GM12878 (cell line): ENCODE measurements around the gene PGBD5. TPM values are rescaled to one million over a fixed set of nuclear protein-coding genes. Genes with fewer than 3 reads are reported as not detected.

Experiments used
- ATAC-seq: fragments of 200-7000 bp; cut with Tn5 transposase; 3 replicates; pipeline ENCODE4 v1.9.1; 2020; ENCODE audit warnings: mild to moderate bottlenecking, moderate library complexity
- BruUV-seq: library from RNA; stranded (reverse); fragments of 400-500 nt; replicated peaks from 2 replicates; lab custom pipeline; 2021; lab: Mats Ljungman, UMichigan
- CTCF ChIA-PET: fragments of 300-600 bp; sonication (Branson Sonifier 250); formaldehyde crosslinking; extraction: SDS; loops from one replicate; lab custom pipeline; 2021; ENCODE audit warnings: inconsistent platforms; lab: Yijun Ruan, JAX
- POLR2A ChIA-PET: fragments of 350-600 bp; formaldehyde crosslinking; extraction: SDS; loops from one replicate; lab custom pipeline; 2021; ENCODE audit warnings: inconsistent platforms; lab: Charles Lee
- RAD21 ChIA-PET: fragments of 300-600 bp; sonication (Branson Sonifier 250); formaldehyde crosslinking; loops from one replicate; lab custom pipeline; 2023; ENCODE audit warnings: antibody characterized with exemption; ENCODE audit not compliant: unreplicated experiment; lab: Charles Lee
- SMC1A ChIA-PET: fragments of 300-600 bp; sonication (Branson Sonifier 250); formaldehyde crosslinking; loops from one replicate; lab custom pipeline; 2023; ENCODE audit not compliant: unreplicated experiment, uncharacterized antibody; lab: Charles Lee
- DNase-seq: peaks from one replicate; pipeline ENCODE4 v3.0.0-alpha.2; 2011; ENCODE audit warnings: low read depth, low spot score
- FAIRE-seq: peaks from 3 replicates; lab custom pipeline; 2011; peaks lifted over from hg19 to GRCh38; lab: Jason Lieb, UNC
- H2AFZ ChIP-seq: 2 replicates; pipeline ENCODE4 v1.6.0; 2011; ENCODE audit warnings: low read depth, low read length, control low read depth; ENCODE audit not compliant: control insufficient read depth
- H3K27ac ChIP-seq: 2 replicates; pipeline ENCODE4 v1.5.1; 2011; ENCODE audit warnings: control low read depth; ENCODE audit not compliant: control insufficient read depth, insufficient read depth
- H3K27me3 ChIP-seq, 2 experiments: replicated peaks in 1 of 2; 2 replicates each; pipeline versions ENCODE4 v1.6.0 to v1.6.1; 2011; ENCODE audit warnings: low read length in 1 of 2; ENCODE audit not compliant: control insufficient read depth in 2 of 2, insufficient read depth in 2 of 2
- H3K36me3 ChIP-seq, 2 experiments: 2 replicates each; pipeline ENCODE4 v1.5.1; 2011; ENCODE audit warnings: low read length in 1 of 2; ENCODE audit not compliant: control insufficient read depth in 2 of 2, insufficient read depth in 2 of 2
- H3K4me1 ChIP-seq: 2 replicates; pipeline ENCODE4 v1.6.1; 2011; ENCODE audit warnings: mild to moderate bottlenecking, low read length, moderate library complexity, mixed read lengths; ENCODE audit not compliant: control insufficient read depth, insufficient read depth
- H3K4me2 ChIP-seq: 2 replicates; pipeline ENCODE4 v1.6.0; 2011; ENCODE audit warnings: control low read depth; ENCODE audit not compliant: control insufficient read depth, insufficient read depth
- H3K4me3 ChIP-seq: fragments of 200-600 bp; sonication (generic); 2 replicates; pipeline ENCODE4 v1.5.1; 2016
- H3K79me2 ChIP-seq: 2 replicates; pipeline ENCODE4 v1.6.0; 2011; ENCODE audit warnings: low read length; ENCODE audit not compliant: control insufficient read depth, insufficient read depth
- H3K9ac ChIP-seq: 2 replicates; pipeline ENCODE4 v1.8.0; 2011; ENCODE audit warnings: low read length, control low read depth, mixed read lengths; ENCODE audit not compliant: control insufficient read depth, insufficient read depth
- H3K9me3 ChIP-seq: replicated peaks from 3 replicates; pipeline ENCODE4 v1.5.1; 2011; ENCODE audit warnings: mild to moderate bottlenecking, low read length; ENCODE audit not compliant: control insufficient read depth, insufficient read depth
- H4K20me1 ChIP-seq: 2 replicates; pipeline ENCODE4 v1.6.0; 2011; ENCODE audit not compliant: control insufficient read depth, insufficient read depth
- CEBPZ ChIP-seq: fragments of 150-350 bp; IDR thresholded peaks from 2 replicates; pipeline ENCODE4 v1.6.1; 2016; ENCODE audit warnings: low read depth, low read length
- ESRRA ChIP-seq: IDR thresholded peaks from 2 replicates; pipeline ENCODE4 v1.6.1; 2012; ENCODE audit warnings: mild to moderate bottlenecking, low read length, improper control_type of control experiment
- FOXK2 ChIP-seq: fragments of 450-650 bp; IDR thresholded peaks from 2 replicates; pipeline ENCODE4 v1.6.1; 2017; ENCODE audit warnings: mild to moderate bottlenecking, moderate library complexity
- IKZF2 ChIP-seq, 2 experiments: fragments of 450-650 bp; IDR thresholded peaks; 2 replicates each; pipeline ENCODE4 v1.6.1; 2017; ENCODE audit warnings: mild to moderate bottlenecking in 2 of 2, moderate library complexity in 2 of 2
- NBN ChIP-seq: fragments of 450-650 bp; IDR thresholded peaks from 2 replicates; pipeline ENCODE4 v1.6.1; 2016
- SMAD5 ChIP-seq: IDR thresholded peaks from 2 replicates; pipeline ENCODE4 v1.6.1; 2016; ENCODE audit warnings: antibody characterized with exemption, low read depth
- ZNF207 ChIP-seq: fragments of 450-650 bp; IDR thresholded peaks from 2 replicates; pipeline ENCODE4 v1.6.1; 2014; ENCODE audit warnings: antibody characterized with exemption, mild to moderate bottlenecking, borderline replicate concordance
- WGBS: methylation state at CpG from one replicate; pipeline ENCODE4 v1.1.6; 2016; ENCODE audit warnings: low lambda C conversion rate; ENCODE audit not compliant: insufficient replicate concordance, insufficient coverage; ENCODE audit errors: missing lambda C conversion rate; 5-methylcytosine and 5-hydroxymethylcytosine counted together
- in situ Hi-C: fragments of 300-500 bp; cut with MboI; formaldehyde crosslinking; loops from 9 replicates; pipeline ENCODE4 v1.14.3; 2018; ENCODE audit warnings: mixed read lengths
- intact Hi-C: fragments of 100-400 bp; cut with micrococcal nuclease; formaldehyde crosslinking; loops from one replicate; pipeline ENCODE4 v1.14.2; 2022; ENCODE audit not compliant: unreplicated experiment
- polyA plus RNA-seq, 11 experiments: library from polyadenylated mRNA; depleted of rRNA in 4 of 11; unstranded in 6 of 11; stranded (reverse) in 5 of 11; fragments of >200 nt; fragmentation: Nextera tagmentation in 4 of 11; fragmentation: Illumina TruSeq in 1 of 11; extraction: Ambion mirVana in 4 of 11; extraction: Trizol in 1 of 11; gene quantifications; 1 replicate in 1 of 11; 2 replicates in 10 of 11; pipeline versions ENCODE4 v1.2.1 to v1.2.3, GENCODE V29; 2011 to 2016; ENCODE audit warnings: inconsistent platforms in 2 of 11, missing spikeins in 2 of 11, low read depth in 1 of 11
- total RNA-seq, 4 experiments: library from RNA; depleted of rRNA in 3 of 4; stranded (reverse); fragments of >200 nt in 3 of 4; fragmentation: Illumina TruSeq in 1 of 4; extraction: Trizol in 1 of 4; gene quantifications; 2 replicates each; pipeline versions ENCODE4 v1.2.1 to v1.2.3, GENCODE V29; 2013 to 2021

Gene PGBD5
- total and polyA plus RNA-seq, 10 of the 15 experiments (the other 5 are each of a cell fraction or from before 2014, with no cell fraction given), result 0.03 TPM; not detected in 9

- Histone ChIP-seq H3K27me3 (no peaks in the 10 kb centered on the region; a peak in 1 of 4 replicates), H3K27ac (no peak overlapping the region), H3K9ac (no peak overlapping the region), H3K36me3 (no peaks in the 10 kb centered on the region), H3K4me1 (no peaks in the 10 kb centered on the region), H3K4me2 (no peak overlapping the region), H2AFZ (no peak overlapping the region), H3K9me3 (no peaks in the 10 kb centered on the region; the same call in 2 of the 3 replicates), H3K79me2 (no peaks in the 10 kb centered on the region), H3K4me3 (no peak overlapping the region), H4K20me1 (no peaks in the 10 kb centered on the region)
- WGBS, result 30% methylated on average over 44 of the region's 47 CpGs
- no peak for FAIRE-seq
- intact Hi-C loops (no loop called here), in situ Hi-C loops (no loop called here)
- ChIA-PET CTCF (no interaction called here), SMC1A (no interaction called here), POLR2A (no interaction called here), RAD21 (no interaction called here)
- ATAC-seq, result no peak
- no peak for DNase-seq
- TF ChIP-seq ZNF207, result no peak
- TF ChIP-seq CEBPZ, result no peak
- TF ChIP-seq SMAD5, result no peak
- TF ChIP-seq NBN, result no peak
- TF ChIP-seq FOXK2, result no peak
- TF ChIP-seq ESRRA, result no peak
- no peak for TF ChIP-seq IKZF2 (IDR thresholded peaks at IDR 0.05)
- BruUV-seq, result no TSS peak
These were observed 69.0 kb downstream of the PGBD5 start for GRCh38 chr1:230356869-230357794.
